ENCODE results near the gene PLSCR4.

PLSCR4 gene

GRCh38 chr3:146166415-146166821, 84.5 kb downstream of the PLSCR4 start:
- Histone ChIP-seq H3K9me3 (ENCODE audit: control insufficient read depth in 1 of 2, low read length in 2 of 2) (no peaks in the 10 kb centered on the region), H3K36me3 (ENCODE audit: control insufficient read depth in 1 of 2, insufficient read depth in 2 of 2, low read length in 2 of 2) (no peaks in the 10 kb centered on the region), H3K27me3 (ENCODE audit: low read depth, low read length) (no peaks in the 10 kb centered on the region), H3K4me3 (ENCODE audit: low read depth in 1 of 2, low read length in 2 of 2) (no peak overlapping the region), H3K4me1 (ENCODE audit: control insufficient read depth in 1 of 2, insufficient read depth in 2 of 2, low read length in 2 of 2) (peaks cover 0 to 9% of the 10 kb centered on the region in 2 donors), H3K27ac (ENCODE audit: low read length) (no peak overlapping the region)

GRCh38 chr3:146165877-146166276, 85.0 kb downstream of the PLSCR4 start:
- H3K9me3 ChIP-seq (ENCODE audit: control insufficient read depth in 1 of 2, low read length in 2 of 2) = no peaks in the 10 kb centered on the region
- H3K4me3 ChIP-seq (ENCODE audit: low read depth in 1 of 2, low read length in 2 of 2) = no peak overlapping the region
- H3K27ac ChIP-seq (ENCODE audit: low read length) = no peak overlapping the region
- H3K4me1 ChIP-seq (ENCODE audit: control insufficient read depth in 1 of 2, insufficient read depth in 2 of 2, low read length in 2 of 2) = peaks cover 0 to 9% of the 10 kb centered on the region in 2 donors
- H3K36me3 ChIP-seq (ENCODE audit: control insufficient read depth in 1 of 2, insufficient read depth in 2 of 2, low read length in 2 of 2) = no peaks in the 10 kb centered on the region
- H3K27me3 ChIP-seq (ENCODE audit: low read depth, low read length) = no peaks in the 10 kb centered on the region

- no peaks in the 10 kb centered on the region for H3K9me3 ChIP-seq (ENCODE audit: control insufficient read depth in 1 of 2, low read length in 2 of 2)
- H3K4me3 ChIP-seq (ENCODE audit: low read depth in 1 of 2, low read length in 2 of 2) = no peak overlapping the region
- H3K27me3 ChIP-seq (ENCODE audit: low read depth, low read length) = no peaks in the 10 kb centered on the region
- H3K4me1 ChIP-seq (ENCODE audit: control insufficient read depth in 1 of 2, insufficient read depth in 2 of 2, low read length in 2 of 2) = peaks cover 0 to 9% of the 10 kb centered on the region in 2 donors
- H3K36me3 ChIP-seq (ENCODE audit: control insufficient read depth in 1 of 2, insufficient read depth in 2 of 2, low read length in 2 of 2) = peaks cover 0 to 5% of the 10 kb centered on the region in 2 donors
- no peak overlapping the region for H3K27ac ChIP-seq (ENCODE audit: low read length)
These were observed 85.7 kb downstream of the PLSCR4 start for GRCh38 chr3:146164971-146165769.

GRCh38 chr3:146164506-146164905, 86.4 kb downstream of the PLSCR4 start:
- peaks cover 0 to 5% of the 10 kb centered on the region in 2 donors for H3K36me3 ChIP-seq (ENCODE audit: control insufficient read depth in 1 of 2, insufficient read depth in 2 of 2, low read length in 2 of 2)
- no peaks in the 10 kb centered on the region for H3K9me3 ChIP-seq (ENCODE audit: control insufficient read depth in 1 of 2, low read length in 2 of 2)
- no peaks in the 10 kb centered on the region for H3K27me3 ChIP-seq (ENCODE audit: low read depth, low read length)
- no peak overlapping the region for H3K4me3 ChIP-seq (ENCODE audit: low read depth in 1 of 2, low read length in 2 of 2)
- H3K27ac ChIP-seq (ENCODE audit: low read length) = no peak overlapping the region
- peaks cover 0 to 9% of the 10 kb centered on the region in 2 donors for H3K4me1 ChIP-seq (ENCODE audit: control insufficient read depth in 1 of 2, insufficient read depth in 2 of 2, low read length in 2 of 2)

- peaks cover 0 to 9% of the 10 kb centered on the region in 2 donors for H3K4me1 ChIP-seq (ENCODE audit: control insufficient read depth in 1 of 2, insufficient read depth in 2 of 2, low read length in 2 of 2)
- no peak overlapping the region for H3K4me3 ChIP-seq (ENCODE audit: low read depth in 1 of 2, low read length in 2 of 2)
- no peak overlapping the region for H3K27ac ChIP-seq (ENCODE audit: low read length)
- H3K9me3 ChIP-seq (ENCODE audit: control insufficient read depth in 1 of 2, low read length in 2 of 2) = no peaks in the 10 kb centered on the region
- H3K36me3 ChIP-seq (ENCODE audit: control insufficient read depth in 1 of 2, insufficient read depth in 2 of 2, low read length in 2 of 2) = peaks cover 0 to 5% of the 10 kb centered on the region in 2 donors
- no peaks in the 10 kb centered on the region for H3K27me3 ChIP-seq (ENCODE audit: low read depth, low read length)
These were observed 86.8 kb downstream of the PLSCR4 start for GRCh38 chr3:146164071-146164470.

GRCh38 chr3:146163584-146163983, 87.3 kb downstream of the PLSCR4 start:
- Histone ChIP-seq H3K4me3 (ENCODE audit: low read depth in 1 of 2, low read length in 2 of 2) (no peak overlapping the region), H3K9me3 (ENCODE audit: control insufficient read depth in 1 of 2, low read length in 2 of 2) (no peaks in the 10 kb centered on the region), H3K4me1 (ENCODE audit: control insufficient read depth in 1 of 2, insufficient read depth in 2 of 2, low read length in 2 of 2) (peaks cover 0 to 9% of the 10 kb centered on the region in 2 donors), H3K27ac (ENCODE audit: low read length) (no peak overlapping the region), H3K36me3 (ENCODE audit: control insufficient read depth in 1 of 2, insufficient read depth in 2 of 2, low read length in 2 of 2) (peaks cover 0 to 5% of the 10 kb centered on the region in 2 donors), H3K27me3 (ENCODE audit: low read depth, low read length) (no peaks in the 10 kb centered on the region)

GRCh38 chr3:146162561-146162960, 88.3 kb downstream of the PLSCR4 start:
- peak overlapping the region in 1 of 2 donors; percentile 73 for H3K4me3 ChIP-seq (ENCODE audit: low read depth in 1 of 2, low read length in 2 of 2)
- peaks cover 0 to 5% of the 10 kb centered on the region in 2 donors for H3K36me3 ChIP-seq (ENCODE audit: control insufficient read depth in 1 of 2, insufficient read depth in 2 of 2, low read length in 2 of 2)
- H3K4me1 ChIP-seq (ENCODE audit: control insufficient read depth in 1 of 2, insufficient read depth in 2 of 2, low read length in 2 of 2) = peaks cover 0 to 9% of the 10 kb centered on the region in 2 donors
- peak overlapping the region; percentile 93 for H3K27ac ChIP-seq (ENCODE audit: low read length)
- no peaks in the 10 kb centered on the region for H3K9me3 ChIP-seq (ENCODE audit: control insufficient read depth in 1 of 2, low read length in 2 of 2)
- H3K27me3 ChIP-seq (ENCODE audit: low read depth, low read length) = no peaks in the 10 kb centered on the region

GRCh38 chr3:146161663-146162002, 89.3 kb downstream of the PLSCR4 start:
- Histone ChIP-seq H3K27ac (ENCODE audit: low read length) (peak overlapping the region; percentile 93), H3K4me1 (ENCODE audit: control insufficient read depth in 1 of 2, insufficient read depth in 2 of 2, low read length in 2 of 2) (peaks cover 4 to 8% of the 10 kb centered on the region in 2 donors), H3K9me3 (ENCODE audit: control insufficient read depth in 1 of 2, low read length in 2 of 2) (no peaks in the 10 kb centered on the region), H3K27me3 (ENCODE audit: low read depth, low read length) (no peaks in the 10 kb centered on the region), H3K4me3 (ENCODE audit: low read depth in 1 of 2, low read length in 2 of 2) (peak overlapping the region; percentile 73 to 80), H3K36me3 (ENCODE audit: control insufficient read depth in 1 of 2, insufficient read depth in 2 of 2, low read length in 2 of 2) (peaks cover 0 to 5% of the 10 kb centered on the region in 2 donors)

GRCh38 chr3:146160964-146161662, 89.8 kb downstream of the PLSCR4 start, which contains the start of gene PLOD2:
PLOD2 (minus strand) TSS chr3:146161184; CDS start chr3:146160989, 195 bp downstream.
- Histone ChIP-seq H3K27me3 (ENCODE audit: low read depth, low read length) (no peaks in the 10 kb centered on the region), H3K27ac (ENCODE audit: low read length) (peak within 1 kb of the TSS; percentile 93), H3K36me3 (ENCODE audit: control insufficient read depth in 1 of 2, insufficient read depth in 2 of 2, low read length in 2 of 2) (peaks cover 0 to 5% of the 10 kb centered on the region in 2 donors), H3K9me3 (ENCODE audit: control insufficient read depth in 1 of 2, low read length in 2 of 2) (no peaks in the 10 kb centered on the region), H3K4me1 (ENCODE audit: control insufficient read depth in 1 of 2, insufficient read depth in 2 of 2, low read length in 2 of 2) (peaks cover 4 to 5% of the 10 kb centered on the region in 2 donors), H3K4me3 (ENCODE audit: low read depth in 1 of 2, low read length in 2 of 2) (peak within 1 kb of the TSS; percentile 73 to 80)

GRCh38 chr3:146160321-146160963, 90.5 kb downstream of the PLSCR4 start:
- Histone ChIP-seq H3K27me3 (ENCODE audit: low read depth, low read length) (no peaks in the 10 kb centered on the region), H3K4me1 (ENCODE audit: control insufficient read depth in 1 of 2, insufficient read depth in 2 of 2, low read length in 2 of 2) (peaks cover 5 to 10% of the 10 kb centered on the region in 2 donors), H3K4me3 (ENCODE audit: low read depth in 1 of 2, low read length in 2 of 2) (peak overlapping the region; percentile 73 to 80), H3K27ac (ENCODE audit: low read length) (peak overlapping the region; percentile 93), H3K36me3 (ENCODE audit: control insufficient read depth in 1 of 2, insufficient read depth in 2 of 2, low read length in 2 of 2) (peaks cover 0 to 5% of the 10 kb centered on the region in 2 donors), H3K9me3 (ENCODE audit: control insufficient read depth in 1 of 2, low read length in 2 of 2) (no peaks in the 10 kb centered on the region)

Measured in muscle layer of duodenum (tissue), 2 donors.